Vagina (tissue), 2 donors: Measurements from ENCODE around the gene CCBE1.

ENCODE experiments used
- POLR2A ChIP-seq, 2 donors: fragments of 450-650 bp; IDR thresholded peaks; one replicate each; pipeline ENCODE4 v1.6.1; 2017; ENCODE audit warnings: antibody characterized with exemption in 2 of 2, mild to moderate bottlenecking in 2 of 2, moderate library complexity in 2 of 2
- POLR2AphosphoS5 ChIP-seq, 2 donors: sonication (generic); formaldehyde crosslinking; IDR thresholded peaks; one replicate each; pipeline ENCODE4 v1.9.0; 2017; ENCODE audit warnings: antibody characterized with exemption in 2 of 2, mild to moderate bottlenecking in 2 of 2, low read depth in 1 of 2; ENCODE audit not compliant: insufficient read depth in 1 of 2
- TF ChIP-seq, protein P1 (sequence below), 3 experiments: fragments of 450-650 bp in 2 of 3; fragments of 200-600 bp in 1 of 3; sonication (generic) in 1 of 3; IDR thresholded peaks; one replicate each; pipeline ENCODE4 v1.5.1; 2017 to 2019; ENCODE audit warnings: antibody characterized with exemption in 3 of 3, mild to moderate bottlenecking in 2 of 3, moderate library complexity in 2 of 3

DNA sequence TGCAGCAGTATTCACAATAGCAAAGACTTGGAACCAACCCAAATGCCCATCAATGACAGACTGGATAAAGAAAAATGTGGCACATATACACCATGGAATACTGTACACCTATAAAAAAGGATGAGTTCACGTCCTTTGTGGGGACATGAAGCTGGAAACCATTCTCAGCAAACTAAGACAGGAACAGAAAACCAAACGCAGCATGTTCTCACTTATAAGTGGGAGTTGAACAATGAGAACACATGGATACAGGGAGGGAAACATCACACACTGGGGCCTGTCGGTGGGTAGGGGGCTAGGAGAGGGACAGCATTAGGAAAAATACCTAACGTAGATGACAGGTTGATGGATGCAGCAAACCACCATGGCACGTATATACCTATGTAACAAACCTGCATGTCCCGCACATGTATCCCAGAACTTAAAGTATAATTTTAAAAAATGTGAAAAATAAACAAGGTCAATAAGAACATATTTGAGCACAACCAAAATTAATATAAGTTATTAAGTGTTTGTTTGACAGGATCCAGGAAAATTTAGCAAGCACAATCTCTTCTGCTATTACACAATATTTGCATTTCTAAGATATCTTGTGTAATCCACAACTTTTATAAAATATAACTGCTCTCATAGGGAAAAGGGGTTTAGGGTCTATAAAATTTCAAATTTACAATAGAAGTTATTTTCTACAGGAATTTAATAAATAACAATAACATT lies 22.9 kb downstream of the CCBE1 start:
- TF ChIP-seq POLR2A (IDR thresholded peaks at IDR 0.05) (no peak), POLR2AphosphoS5 (IDR thresholded peaks at IDR 0.05; ENCODE audit: insufficient read depth in 1 of 2, low read depth in 1 of 2) (no peak)
- TF ChIP-seq, protein P1, sequence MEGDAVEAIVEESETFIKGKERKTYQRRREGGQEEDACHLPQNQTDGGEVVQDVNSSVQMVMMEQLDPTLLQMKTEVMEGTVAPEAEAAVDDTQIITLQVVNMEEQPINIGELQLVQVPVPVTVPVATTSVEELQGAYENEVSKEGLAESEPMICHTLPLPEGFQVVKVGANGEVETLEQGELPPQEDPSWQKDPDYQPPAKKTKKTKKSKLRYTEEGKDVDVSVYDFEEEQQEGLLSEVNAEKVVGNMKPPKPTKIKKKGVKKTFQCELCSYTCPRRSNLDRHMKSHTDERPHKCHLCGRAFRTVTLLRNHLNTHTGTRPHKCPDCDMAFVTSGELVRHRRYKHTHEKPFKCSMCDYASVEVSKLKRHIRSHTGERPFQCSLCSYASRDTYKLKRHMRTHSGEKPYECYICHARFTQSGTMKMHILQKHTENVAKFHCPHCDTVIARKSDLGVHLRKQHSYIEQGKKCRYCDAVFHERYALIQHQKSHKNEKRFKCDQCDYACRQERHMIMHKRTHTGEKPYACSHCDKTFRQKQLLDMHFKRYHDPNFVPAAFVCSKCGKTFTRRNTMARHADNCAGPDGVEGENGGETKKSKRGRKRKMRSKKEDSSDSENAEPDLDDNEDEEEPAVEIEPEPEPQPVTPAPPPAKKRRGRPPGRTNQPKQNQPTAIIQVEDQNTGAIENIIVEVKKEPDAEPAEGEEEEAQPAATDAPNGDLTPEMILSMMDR (IDR thresholded peaks at IDR 0.05), result no peak
